ENCODE measurements around the gene FBXO38.

The FBXO38 gene

GRCh38 chr5:148397968-148398595 is 14.3 kb downstream of the FBXO38 start (continued):
- no peak for TF ChIP-seq PRDM10 (tag by site-specific recombination; IDR thresholded peaks at IDR 0.05)

- H3K4me1 ChIP-seq (ENCODE audit: control insufficient read depth, insufficient read depth, low read length): peaks cover 10% of the 10 kb centered on the region; the same call in 1 of the 2 replicates
- ChIA-PET CTCF (interaction anchor here (0.6 to 1.0 kb wide), 5 partner anchors 84 to 332 kb away, joined by 3 to 4 read pairs (median 3); no protein-coding TSS in a partner anchor), POLR2A (no interaction called here)
- peaks cover 26 to 77% of the 10 kb centered on the region in 2 experiments for H3K36me3 ChIP-seq (ENCODE audit: control insufficient read depth in 2 of 2, insufficient read depth in 1 of 2, low read length in 2 of 2)
- H3K4me3 ChIP-seq (ENCODE audit: low read depth, low read length): no peak overlapping the region
- TF ChIP-seq REPIN1 (tag by site-specific recombination; IDR thresholded peaks at IDR 0.05; ENCODE audit: low read depth): no peak
- TF ChIP-seq ELK4 (IDR thresholded peaks at IDR 0.05; ENCODE audit: borderline replicate concordance, low read depth, low read length): no peak
- TF ChIP-seq KLF10 (tag by site-specific recombination; IDR thresholded peaks at IDR 0.05): no peak
- TF ChIP-seq ZNF324 (tag by site-specific recombination; IDR thresholded peaks at IDR 0.05): no peak
- no peak for TF ChIP-seq ZNF10 (tag by site-specific recombination; IDR thresholded peaks at IDR 0.05)
- no peak for TF ChIP-seq ZNF223 (tag by site-specific recombination; IDR thresholded peaks at IDR 0.05)
- TF ChIP-seq ZNF624 (tag by site-specific recombination; IDR thresholded peaks at IDR 0.05): no peak
- no peak for TF ChIP-seq ZXDB (tag by site-specific recombination; IDR thresholded peaks at IDR 0.05)
- TF ChIP-seq ZNF280C (tag by site-specific recombination; IDR thresholded peaks at IDR 0.05): no peak
- no peak overlapping the region for H3K27ac ChIP-seq (ENCODE audit: extremely low read depth, low read depth, low read length)
- no peaks in the 10 kb centered on the region for H3K9me3 ChIP-seq (ENCODE audit: control insufficient read depth, insufficient read depth, low read depth, low read length)
Measured at GRCh38 chr5:148398698-148399121, 15.0 kb downstream of the FBXO38 start.

- peaks cover 50 to 87% of the 10 kb centered on the region in 2 experiments for H3K36me3 ChIP-seq (ENCODE audit: control insufficient read depth in 2 of 2, insufficient read depth in 1 of 2, low read length in 2 of 2)
- no peaks in the 10 kb centered on the region for H3K9me3 ChIP-seq (ENCODE audit: control insufficient read depth, insufficient read depth, low read depth, low read length)
- CTCF ChIA-PET: interaction anchor here (0.6 kb wide), 1 partner anchor 774 kb away, joined by 9 read pairs; no protein-coding TSS in a partner anchor
- POLR2A ChIA-PET: no interaction called here
- H3K4me1 ChIP-seq (ENCODE audit: control insufficient read depth, insufficient read depth, low read length): no peaks in the 10 kb centered on the region
- H3K27ac ChIP-seq (ENCODE audit: extremely low read depth, low read depth, low read length): no peak overlapping the region
- no peak overlapping the region for H3K4me3 ChIP-seq (ENCODE audit: low read depth, low read length)
- no peak for TF ChIP-seq SALL2 (tag by site-specific recombination; IDR thresholded peaks at IDR 0.05; ENCODE audit: borderline replicate concordance)
- TF ChIP-seq ZNF692 (tag by site-specific recombination; IDR thresholded peaks at IDR 0.05): no peak
- TF ChIP-seq ZNF529 (tag by site-specific recombination; IDR thresholded peaks at IDR 0.05; ENCODE audit: insufficient replicate concordance): no peak
- TF ChIP-seq ZNF830 (tag by site-specific recombination; IDR thresholded peaks at IDR 0.05; ENCODE audit: low read depth): no peak
- no peak for TF ChIP-seq RBAK (tag by site-specific recombination; IDR thresholded peaks at IDR 0.05)
- TF ChIP-seq EGR2 (tag by site-specific recombination; IDR thresholded peaks at IDR 0.05; ENCODE audit: low read depth): no peak
- no peak for TF ChIP-seq ZXDB (tag by site-specific recombination; IDR thresholded peaks at IDR 0.05)
- no peak for TF ChIP-seq ZNF148 (tag by site-specific recombination; IDR thresholded peaks at IDR 0.05; ENCODE audit: borderline replicate concordance)
- no peak for TF ChIP-seq ZNF394 (tag by site-specific recombination; IDR thresholded peaks at IDR 0.05; ENCODE audit: borderline replicate concordance)
Measured at GRCh38 chr5:148401604-148402003, 17.8 kb downstream of the FBXO38 start.
